ENCODE data around the gene ACTR2. TPM values are rescaled to one million over a fixed set of nuclear protein-coding genes. Genes with fewer than 3 reads are reported as not detected.
"Not testable (repeated sequence)": the region's sequence is repeated elsewhere in the genome, so short reads cannot be mapped to it uniquely, and the experiment has no call there.

ACTR2 gene
- total RNA-seq, 4 donors from 2014 or later = 38.7 to 157 (median 118) TPM

- Histone ChIP-seq H3K9me3 (no peaks in the 10 kb centered on the region), H3K36me3 (no peaks in the 10 kb centered on the region), H3K27me3 (no peaks in the 10 kb centered on the region), H3K4me1 (no peaks in the 10 kb centered on the region), H3K4me3 (no peak overlapping the region), H3K27ac (no peak overlapping the region)
- TF ChIP-seq POLR2A (IDR thresholded peaks at IDR 0.05) = no peak
- DNase-seq = no peak
- intact Hi-C loops (cut with DNase I; ENCODE audit: low total_unique reads) = no loop called here
These were observed 25.0 kb downstream of the ACTR2 start for GRCh38 chr2:65252640-65253039.

- Histone ChIP-seq H3K36me3 (no peaks in the 10 kb centered on the region), H3K4me1 (no peaks in the 10 kb centered on the region), H3K4me3 (no peak overlapping the region), H3K9me3 (no peaks in the 10 kb centered on the region), H3K27ac (no peak overlapping the region), H3K27me3 (no peaks in the 10 kb centered on the region)
- TF ChIP-seq CTCF (IDR thresholded peaks at IDR 0.05) = no peak
- TF ChIP-seq POLR2A (IDR thresholded peaks at IDR 0.05) = no peak
- intact Hi-C loops (cut with DNase I; ENCODE audit: low total_unique reads) = no loop called here
- no peak for DNase-seq
These were observed 27.7 kb downstream of the ACTR2 start for GRCh38 chr2:65255356-65255755.

GRCh38 chr2:65256054-65256453, 28.4 kb downstream of the ACTR2 start:
- DNase-seq = no peak
- Histone ChIP-seq H3K36me3 (no peaks in the 10 kb centered on the region), H3K27ac (no peak overlapping the region), H3K4me3 (no peak overlapping the region), H3K9me3 (no peaks in the 10 kb centered on the region), H3K27me3 (no peaks in the 10 kb centered on the region), H3K4me1 (no peaks in the 10 kb centered on the region)
- intact Hi-C loops (cut with DNase I; ENCODE audit: low total_unique reads) = no loop called here
- no peak for TF ChIP-seq POLR2A (IDR thresholded peaks at IDR 0.05)
- TF ChIP-seq CTCF (IDR thresholded peaks at IDR 0.05) = no peak

- H3K4me1 ChIP-seq; intact Hi-C loops (cut with DNase I; ENCODE audit: low total_unique reads); H3K9me3 ChIP-seq; H3K4me3 ChIP-seq; H3K27me3 ChIP-seq; H3K27ac ChIP-seq; DNase-seq; H3K36me3 ChIP-seq: not testable (repeated sequence)
These were observed 30.2 kb downstream of the ACTR2 start for GRCh38 chr2:65257866-65258265.

- intact Hi-C loops (cut with DNase I; ENCODE audit: low total_unique reads) = no loop called here
- TF ChIP-seq CTCF (IDR thresholded peaks at IDR 0.05) (no peak), POLR2A (IDR thresholded peaks at IDR 0.05) (no peak)
- Histone ChIP-seq H3K4me3 (no peak overlapping the region), H3K4me1 (no peaks in the 10 kb centered on the region), H3K27me3 (no peaks in the 10 kb centered on the region), H3K27ac (no peak overlapping the region), H3K36me3 (no peaks in the 10 kb centered on the region), H3K9me3 (no peaks in the 10 kb centered on the region)
- no peak for DNase-seq
These were observed 34.0 kb downstream of the ACTR2 start for GRCh38 chr2:65261676-65262075.

- no peak for TF ChIP-seq CTCF (IDR thresholded peaks at IDR 0.05)
- no peak for TF ChIP-seq POLR2A (IDR thresholded peaks at IDR 0.05)
- H3K4me1 ChIP-seq = no peaks in the 10 kb centered on the region
- H3K9me3 ChIP-seq = no peaks in the 10 kb centered on the region
- intact Hi-C loops (cut with DNase I; ENCODE audit: low total_unique reads) = no loop called here
- no peaks in the 10 kb centered on the region for H3K27me3 ChIP-seq
- H3K4me3 ChIP-seq = no peak overlapping the region
- no peak overlapping the region for H3K27ac ChIP-seq
- H3K36me3 ChIP-seq = no peaks in the 10 kb centered on the region
- DNase-seq = no peak
These were observed 35.6 kb downstream of the ACTR2 start for GRCh38 chr2:65263262-65263661.
